ENCODE data around the gene LILRA1. TPM values are rescaled to one million over a fixed set of nuclear protein-coding genes. Genes with fewer than 3 reads are reported as not detected.
"Not testable (repeated sequence)": the region's sequence is repeated elsewhere in the genome, so short reads cannot be mapped to it uniquely, and the experiment has no call there.

The LILRA1 gene
- total RNA-seq (1 to 10 TPM in 1 of 10 donors, under 1 TPM in 9; 0.21 to 2.8 (median 0.41) TPM), polyA plus RNA-seq (under 1 TPM; 0.19 to 0.29 TPM)
- long read RNA-seq, donor 1 = 0 reads
- long read RNA-seq, donor 2 = 0 reads
- long read RNA-seq, donor 3 = 0 reads

- peak in 4 of 8 donors; percentile 30 to 52 (median 47) for ATAC-seq
- Histone ChIP-seq H3K27ac (peak within 1 kb of the TSS in 1 of 10 donors; percentile 68), H3K4me1 (peaks cover 0 to 18% (median 0%) of the 10 kb centered on the region in 9 donors), H3K9me3 (peaks cover 0 to 21% (median 0%) of the 10 kb centered on the region in 11 donors), H3K27me3 (peaks cover 0 to 21% (median 14%) of the 10 kb centered on the region in 7 donors), H3K4me3 (peak within 1 kb of the TSS in 2 of 10 donors; percentile 7 to 40)
- H3K36me3 ChIP-seq; DNase-seq; intact Hi-C loops (cut with DNase I): not testable (repeated sequence)
- WGBS, 2 donors = 55 to 68% methylated on average over 6 of the region's 6 CpGs
Observed at GRCh38 chr19:54593445-54593844, at the start of gene LILRA1. TSS of gene LILRA1 (plus strand) at chr19:54593632. CDS start at chr19:54594245, 613 bp downstream.

GRCh38 chr19:54548806-54549205, 44.6 kb upstream of the LILRA1 start:
- ATAC-seq (no peak), DNase-seq (no peak)
- WGBS, 2 donors = 81 to 93% methylated on average over 15 to 16 of the region's 16 CpGs
- Histone ChIP-seq H3K27me3 (peaks cover 0 to 10% (median 0%) of the 10 kb centered on the region in 7 donors), H3K36me3 (no peaks in the 10 kb centered on the region), H3K27ac (no peak overlapping the region), H3K4me3 (no peak overlapping the region), H3K4me1 (peaks cover 0 to 9% (median 0%) of the 10 kb centered on the region in 9 donors), H3K9me3 (no peaks in the 10 kb centered on the region)
- no peak for TF ChIP-seq CTCF (IDR thresholded peaks at IDR 0.05)
- intact Hi-C loops (cut with DNase I) = no loop called here

GRCh38 chr19:54549224-54549623, 44.2 kb upstream of the LILRA1 start:
- no peaks in the 10 kb centered on the region for H3K9me3 ChIP-seq

GRCh38 chr19:54551293-54551692, 42.1 kb upstream of the LILRA1 start:
- DNase-seq = no peak
- intact Hi-C loops (cut with DNase I) = no loop called here
- H3K4me3 ChIP-seq = no peak overlapping the region
- 84 to 85% methylated on average over 6 of the region's 6 CpGs for WGBS, 2 donors
- H3K27ac ChIP-seq = no peak overlapping the region
- peaks cover 0 to 9% (median 0%) of the 10 kb centered on the region in 9 donors for H3K4me1 ChIP-seq
- no peak for TF ChIP-seq CTCF (IDR thresholded peaks at IDR 0.05)
- no peak for ATAC-seq
- H3K27me3 ChIP-seq = peaks cover 0 to 27% (median 8%) of the 10 kb centered on the region in 7 donors
- H3K9me3 ChIP-seq = no peaks in the 10 kb centered on the region
- H3K36me3 ChIP-seq = no peaks in the 10 kb centered on the region

More at GRCh38 chr19:54549224-54549623, 44.2 kb upstream of the LILRA1 start:
- ATAC-seq (no peak), DNase-seq (no peak)
- Histone ChIP-seq H3K4me3 (no peak overlapping the region), H3K27ac (no peak overlapping the region), H3K4me1 (peaks cover 0 to 9% (median 0%) of the 10 kb centered on the region in 9 donors), H3K27me3 (peaks cover 0 to 10% (median 0%) of the 10 kb centered on the region in 7 donors), H3K36me3 (no peaks in the 10 kb centered on the region)
- intact Hi-C loops (cut with DNase I) = no loop called here
- WGBS, 2 donors = 76 to 80% methylated on average over 14 of the region's 14 CpGs
- no peak for TF ChIP-seq CTCF (IDR thresholded peaks at IDR 0.05)
